Mammary epithelial cell (primary cell): ENCODE results near the gene SMIM8.

Experiments used
- CTCF ChIP-seq, 2 donors: IDR thresholded peaks in 1 of 2; conservative IDR thresholded peaks in 1 of 2; 2 replicates each; pipeline ENCODE4 v1.5.1; 2011 to 2012; ENCODE audit warnings: inconsistent platforms in 2 of 2, low read length in 2 of 2, mild to moderate bottlenecking in 2 of 2, control low read depth in 1 of 2, low read depth in 1 of 2; ENCODE audit not compliant: insufficient read depth in 1 of 2; ENCODE audit errors: extremely low read depth in 1 of 2
- EZH2 ChIP-seq: IDR thresholded peaks from 2 replicates; pipeline ENCODE4 v1.6.1; 2012; ENCODE audit warnings: low read length, inconsistent platforms, borderline replicate concordance

- TF ChIP-seq CTCF (conservative IDR thresholded peaks at IDR 0.05 in 1 of 2, IDR thresholded peaks at IDR 0.05 in 1 of 2; ENCODE audit: extremely low read depth in 1 of 2, insufficient read depth in 1 of 2, low read depth in 1 of 2, low read length in 2 of 2) (no peak), EZH2 (no peak)
Measured at GRCh38 chr6:87350516-87350915, 28.1 kb downstream of the SMIM8 start.
